ENCODE measurements around the gene OMG.
"Not testable (repeated sequence)": the region's sequence is repeated elsewhere in the genome, so short reads cannot be mapped to it uniquely, and the experiment has no call there.

The OMG gene

GRCh38 chr17:31294231-31294630 is 2.8 kb downstream of the OMG start:
- H3K27ac Mint-ChIP-seq, result no peak overlapping the region
- H3K36me3 Mint-ChIP-seq, result no peaks in the 10 kb centered on the region
- no peaks in the 10 kb centered on the region for H3K9me3 Mint-ChIP-seq
- H3K4me3 Mint-ChIP-seq, result no peak overlapping the region
- peaks cover 8% of the 10 kb centered on the region for H3K4me1 Mint-ChIP-seq
- H3K27me3 Mint-ChIP-seq, result no peaks in the 10 kb centered on the region
- no peak for DNase-seq
- CTCF ChIA-PET, result no interaction called here

GRCh38 chr17:31293581-31293980 is 3.5 kb downstream of the OMG start:
- H3K27me3 Mint-ChIP-seq, result no peaks in the 10 kb centered on the region
- no peaks in the 10 kb centered on the region for H3K9me3 Mint-ChIP-seq
- no peak overlapping the region for H3K27ac Mint-ChIP-seq
- CTCF ChIA-PET, result no interaction called here
- DNase-seq, result no peak
- no peaks in the 10 kb centered on the region for H3K36me3 Mint-ChIP-seq
- no peak overlapping the region for H3K4me3 Mint-ChIP-seq
- H3K4me1 Mint-ChIP-seq, result peaks cover 9% of the 10 kb centered on the region

- Mint-ChIP-seq H3K4me3 (no peak overlapping the region), H3K36me3 (peaks cover 5% of the 10 kb centered on the region), H3K27ac (no peak overlapping the region), H3K9me3 (no peaks in the 10 kb centered on the region), H3K4me1 (peaks cover 18% of the 10 kb centered on the region), H3K27me3 (no peaks in the 10 kb centered on the region)
- CTCF ChIA-PET, result no interaction called here
- DNase-seq, result no peak
Observed at GRCh38 chr17:31291820-31292219, 5.2 kb downstream of the OMG start.

GRCh38 chr17:31289790-31290189 is 7.2 kb downstream of the OMG start:
- Mint-ChIP-seq H3K4me1 (peaks cover 16% of the 10 kb centered on the region), H3K27me3 (no peaks in the 10 kb centered on the region), H3K36me3 (peaks cover 5% of the 10 kb centered on the region), H3K9me3 (no peaks in the 10 kb centered on the region), H3K4me3 (no peak overlapping the region), H3K27ac (no peak overlapping the region)
- CTCF ChIA-PET, result interaction anchor here (0.9 kb wide), 1 partner anchor 39 kb away, joined by 3 read pairs; no protein-coding TSS in a partner anchor
- DNase-seq, result no peak

GRCh38 chr17:31287932-31288331 is 9.1 kb downstream of the OMG start:
- CTCF ChIA-PET, DNase-seq, H3K27ac Mint-ChIP-seq, H3K27me3 Mint-ChIP-seq, H3K4me3 Mint-ChIP-seq, H3K9me3 Mint-ChIP-seq, H3K36me3 Mint-ChIP-seq: not testable (repeated sequence)
- H3K4me1 Mint-ChIP-seq, result peaks cover 16% of the 10 kb centered on the region

GRCh38 chr17:31286587-31286986 is 10.5 kb downstream of the OMG start:
- CTCF ChIA-PET, result interaction anchor here (0.6 kb wide), 1 partner anchor 69 kb away, joined by 4 read pairs; no protein-coding TSS in a partner anchor

GRCh38 chr17:31283841-31284240 is 13.2 kb downstream of the OMG start:
- CTCF ChIA-PET, result interaction anchor here (0.7 kb wide), 1 partner anchor 233 kb away, joined by 3 read pairs; no protein-coding TSS in a partner anchor
- no peaks in the 10 kb centered on the region for H3K9me3 Mint-ChIP-seq

More at GRCh38 chr17:31286587-31286986, 10.5 kb downstream of the OMG start:
- no peak for DNase-seq
- Mint-ChIP-seq H3K36me3 (peaks cover 7% of the 10 kb centered on the region), H3K4me1 (peaks cover 16% of the 10 kb centered on the region), H3K9me3 (no peaks in the 10 kb centered on the region), H3K27ac (no peak overlapping the region), H3K4me3 (no peak overlapping the region), H3K27me3 (no peaks in the 10 kb centered on the region)

GRCh38 chr17:31281061-31281460 is 16.0 kb downstream of the OMG start:
- CTCF ChIA-PET, result interaction anchor here (1.2 kb wide), 1 partner anchor 92 kb away, joined by 5 read pairs; no protein-coding TSS in a partner anchor
- no peaks in the 10 kb centered on the region for H3K9me3 Mint-ChIP-seq

More at GRCh38 chr17:31283841-31284240, 13.2 kb downstream of the OMG start:
- no peak overlapping the region for H3K27ac Mint-ChIP-seq
- H3K36me3 Mint-ChIP-seq, result peaks cover 7% of the 10 kb centered on the region
- DNase-seq, result no peak
- no peak overlapping the region for H3K4me3 Mint-ChIP-seq
- H3K27me3 Mint-ChIP-seq, result no peaks in the 10 kb centered on the region
- peaks cover 9% of the 10 kb centered on the region for H3K4me1 Mint-ChIP-seq

GRCh38 chr17:31279401-31279800 is 17.6 kb downstream of the OMG start:
- H3K4me1 Mint-ChIP-seq, result no peaks in the 10 kb centered on the region
- no peak overlapping the region for H3K27ac Mint-ChIP-seq
- CTCF ChIA-PET, result no interaction called here
- H3K36me3 Mint-ChIP-seq, result peaks cover 6% of the 10 kb centered on the region
- H3K4me3 Mint-ChIP-seq, result no peak overlapping the region
- DNase-seq, result no peak
- no peaks in the 10 kb centered on the region for H3K9me3 Mint-ChIP-seq
- no peaks in the 10 kb centered on the region for H3K27me3 Mint-ChIP-seq

More at GRCh38 chr17:31281061-31281460, 16.0 kb downstream of the OMG start:
- Mint-ChIP-seq H3K27me3 (no peaks in the 10 kb centered on the region), H3K4me3 (no peak overlapping the region), H3K36me3 (peaks cover 4% of the 10 kb centered on the region), H3K4me1 (no peaks in the 10 kb centered on the region), H3K27ac (no peak overlapping the region)
- no peak for DNase-seq

GRCh38 chr17:31275116-31275515 is 21.9 kb downstream of the OMG start:
- DNase-seq, result no peak
- Mint-ChIP-seq H3K27ac (no peak overlapping the region), H3K9me3 (no peaks in the 10 kb centered on the region), H3K4me3 (no peak overlapping the region), H3K36me3 (peaks cover 9% of the 10 kb centered on the region), H3K27me3 (no peaks in the 10 kb centered on the region), H3K4me1 (no peaks in the 10 kb centered on the region)
- CTCF ChIA-PET, result no interaction called here

GRCh38 chr17:31274252-31274651 is 22.8 kb downstream of the OMG start:
- Mint-ChIP-seq H3K27ac (no peak overlapping the region), H3K4me3 (no peak overlapping the region)

GRCh38 chr17:31273516-31273915 is 23.5 kb downstream of the OMG start:
- Mint-ChIP-seq H3K27ac (no peak overlapping the region), H3K36me3 (peaks cover 11% of the 10 kb centered on the region), H3K4me1 (no peaks in the 10 kb centered on the region), H3K9me3 (no peaks in the 10 kb centered on the region), H3K4me3 (no peak overlapping the region), H3K27me3 (no peaks in the 10 kb centered on the region)
- no peak for DNase-seq
- CTCF ChIA-PET, result no interaction called here

More at GRCh38 chr17:31274252-31274651, 22.8 kb downstream of the OMG start:
- H3K27me3 Mint-ChIP-seq, result no peaks in the 10 kb centered on the region
- CTCF ChIA-PET, result no interaction called here
- peaks cover 11% of the 10 kb centered on the region for H3K36me3 Mint-ChIP-seq
- no peaks in the 10 kb centered on the region for H3K4me1 Mint-ChIP-seq
- no peaks in the 10 kb centered on the region for H3K9me3 Mint-ChIP-seq
- no peak for DNase-seq

GRCh38 chr17:31272803-31273202 is 24.2 kb downstream of the OMG start:
- H3K27ac Mint-ChIP-seq, result no peak overlapping the region
- no peak overlapping the region for H3K4me3 Mint-ChIP-seq
- peaks cover 11% of the 10 kb centered on the region for H3K36me3 Mint-ChIP-seq
- H3K9me3 Mint-ChIP-seq, result no peaks in the 10 kb centered on the region
- no peaks in the 10 kb centered on the region for H3K4me1 Mint-ChIP-seq
- no peak for DNase-seq
- no peaks in the 10 kb centered on the region for H3K27me3 Mint-ChIP-seq
- CTCF ChIA-PET, result no interaction called here

- Mint-ChIP-seq H3K27me3 (no peaks in the 10 kb centered on the region), H3K4me1 (no peaks in the 10 kb centered on the region), H3K27ac (no peak overlapping the region), H3K9me3 (no peaks in the 10 kb centered on the region), H3K36me3 (peaks cover 13% of the 10 kb centered on the region), H3K4me3 (no peak overlapping the region)
- DNase-seq, result no peak
- CTCF ChIA-PET, result no interaction called here
Observed at GRCh38 chr17:31272236-31272635, 24.8 kb downstream of the OMG start.

- Mint-ChIP-seq H3K27ac (no peak overlapping the region), H3K4me1 (no peaks in the 10 kb centered on the region), H3K4me3 (no peak overlapping the region), H3K36me3 (peaks cover 14% of the 10 kb centered on the region), H3K9me3 (no peaks in the 10 kb centered on the region), H3K27me3 (no peaks in the 10 kb centered on the region)
- no peak for DNase-seq
- CTCF ChIA-PET, result interaction anchor here (1.0 to 1.3 kb wide), 2 partner anchors 13 to 18 kb away, joined by 3 to 4 read pairs; no protein-coding TSS in a partner anchor
Observed at GRCh38 chr17:31269578-31269983, 27.5 kb downstream of the OMG start.

All from activated naive CD4-positive, alpha-beta T cell treated with anti-CD3 and anti-CD28 coated beads, Interleukin-2, amount 10 ng/mL, durations not matched to agents 7 days and 5 days (primary cell).